Neuronal stem cell (in vitro differentiated cells): ENCODE results near the gene KCNJ12.
A peak's percentile ranks its signal among the peaks of the same experiment; 100 is the strongest.
"Not testable (repeated sequence)": the region's sequence is repeated elsewhere in the genome, so short reads cannot be mapped to it uniquely, and the experiment has no call there.

Experiments used
- DNase-seq: peaks from one replicate; pipeline ENCODE4 v3.0.0-alpha.2; 2013; ENCODE audit warnings: low spot score
- H2AFZ ChIP-seq: one replicate; pipeline ENCODE4 v1.6.1; 2013; ENCODE audit warnings: mild to moderate bottlenecking, low read length, inconsistent platforms
- H2AK5ac ChIP-seq: 2 replicates; pipeline ENCODE4 v1.6.1; 2013; ENCODE audit warnings: low read depth, mild to moderate bottlenecking, inconsistent platforms, low read length, moderate library complexity, mixed read lengths
- H2BK120ac ChIP-seq: 2 replicates; pipeline ENCODE4 v1.6.1; 2013; ENCODE audit warnings: low read depth, mild to moderate bottlenecking, inconsistent platforms, low read length, moderate library complexity, mixed read lengths
- H2BK12ac ChIP-seq: one replicate; pipeline ENCODE4 v1.6.1; 2013; ENCODE audit warnings: low read length, inconsistent platforms
- H2BK15ac ChIP-seq: 2 replicates; pipeline ENCODE4 v1.6.1; 2013; ENCODE audit warnings: mild to moderate bottlenecking, low read length, inconsistent platforms, mixed read lengths
- H2BK5ac ChIP-seq: one replicate; pipeline ENCODE4 v1.6.1; 2013; ENCODE audit warnings: inconsistent platforms, mild to moderate bottlenecking, low read length, moderate library complexity
- H3K14ac ChIP-seq: one replicate; pipeline ENCODE4 v1.6.1; 2013; ENCODE audit warnings: low read length, inconsistent platforms
- H3K18ac ChIP-seq: 2 replicates; pipeline ENCODE4 v1.6.1; 2013; ENCODE audit warnings: low read length, inconsistent platforms
- H3K23ac ChIP-seq: 2 replicates; pipeline ENCODE4 v1.6.1; 2013; ENCODE audit warnings: low read depth, mild to moderate bottlenecking, mixed read lengths, low read length, inconsistent platforms; ENCODE audit not compliant: poor library complexity
- H3K27ac ChIP-seq: replicated peaks from 3 replicates; pipeline ENCODE4 v1.5.1; 2013; ENCODE audit warnings: low read length, inconsistent platforms
- H3K27me3 ChIP-seq, 3 experiments: 2 replicates each; pipeline ENCODE4 v1.6.1; 2013; ENCODE audit warnings: low read length in 3 of 3, mild to moderate bottlenecking in 2 of 3, inconsistent platforms in 1 of 3, low read depth in 1 of 3, mixed read lengths in 1 of 3, moderate library complexity in 1 of 3; ENCODE audit not compliant: control insufficient read depth in 3 of 3, insufficient read depth in 3 of 3
- H3K36me3 ChIP-seq, 2 donors: replicated peaks in 1 of 2; 2 replicates each; pipeline ENCODE4 v1.6.1; 2013; ENCODE audit warnings: low read length in 2 of 2; ENCODE audit not compliant: control insufficient read depth in 2 of 2, insufficient read depth in 2 of 2
- H3K4ac ChIP-seq: 2 replicates; pipeline ENCODE4 v1.6.1; 2013; ENCODE audit warnings: inconsistent platforms, mild to moderate bottlenecking, low read length, moderate library complexity
- H3K4me1 ChIP-seq, 2 donors: 1 replicate in 1 of 2; 2 replicates in 1 of 2; pipeline ENCODE4 v1.6.1; 2013; ENCODE audit warnings: low read length in 2 of 2, low read depth in 1 of 2; ENCODE audit not compliant: control insufficient read depth in 2 of 2, insufficient read depth in 1 of 2
- H3K4me2 ChIP-seq: one replicate; pipeline ENCODE4 v1.6.1; 2013; ENCODE audit warnings: mild to moderate bottlenecking, low read length, inconsistent platforms; ENCODE audit not compliant: insufficient read depth, poor library complexity, severe bottlenecking
- H3K4me3 ChIP-seq, 2 donors: 2 replicates each; pipeline ENCODE4 v1.5.1; 2013; ENCODE audit warnings: low read length in 2 of 2, mild to moderate bottlenecking in 2 of 2, inconsistent platforms in 1 of 2, moderate library complexity in 1 of 2
- H3K79me1 ChIP-seq: one replicate; pipeline ENCODE4 v1.6.1; 2013; ENCODE audit warnings: low read depth, mild to moderate bottlenecking, inconsistent platforms, low read length, moderate library complexity
- H3K9ac ChIP-seq: one replicate; pipeline ENCODE4 v1.6.1; 2013; ENCODE audit warnings: mild to moderate bottlenecking, low read depth, low read length, inconsistent platforms; ENCODE audit not compliant: poor library complexity
- H3K9me3 ChIP-seq, 2 donors: replicated peaks in 1 of 2; 2 replicates each; pipeline versions ENCODE3 to v1.6.1; 2013; ENCODE audit warnings: low read length in 2 of 2, mild to moderate bottlenecking in 2 of 2, inconsistent platforms in 1 of 2, low read depth in 1 of 2, mixed read lengths in 1 of 2, moderate library complexity in 1 of 2; ENCODE audit not compliant: control insufficient read depth in 2 of 2, insufficient read depth in 1 of 2
- H4K8ac ChIP-seq: one replicate; pipeline ENCODE4 v1.6.1; 2013; ENCODE audit warnings: low read depth, mild to moderate bottlenecking, inconsistent platforms, low read length, moderate library complexity
- H4K91ac ChIP-seq: one replicate; pipeline ENCODE4 v1.6.1; 2013; ENCODE audit warnings: low read length, low read depth, mild to moderate bottlenecking, inconsistent platforms; ENCODE audit not compliant: poor library complexity
- WGBS, 2 donors: extraction: QIAGEN DNeasy Blood & Tissue Kit; methylation state at CpG; one replicate each; pipeline ENCODE4 v1.1.7; 2013; ENCODE audit warnings: missing lambda C conversion rate in 2 of 2, mixed read lengths in 1 of 2; ENCODE audit not compliant: insufficient read length in 2 of 2, insufficient replicate concordance in 1 of 2; ENCODE audit errors: extremely low coverage in 2 of 2; 5-methylcytosine and 5-hydroxymethylcytosine counted together

Gene KCNJ12

DNA sequence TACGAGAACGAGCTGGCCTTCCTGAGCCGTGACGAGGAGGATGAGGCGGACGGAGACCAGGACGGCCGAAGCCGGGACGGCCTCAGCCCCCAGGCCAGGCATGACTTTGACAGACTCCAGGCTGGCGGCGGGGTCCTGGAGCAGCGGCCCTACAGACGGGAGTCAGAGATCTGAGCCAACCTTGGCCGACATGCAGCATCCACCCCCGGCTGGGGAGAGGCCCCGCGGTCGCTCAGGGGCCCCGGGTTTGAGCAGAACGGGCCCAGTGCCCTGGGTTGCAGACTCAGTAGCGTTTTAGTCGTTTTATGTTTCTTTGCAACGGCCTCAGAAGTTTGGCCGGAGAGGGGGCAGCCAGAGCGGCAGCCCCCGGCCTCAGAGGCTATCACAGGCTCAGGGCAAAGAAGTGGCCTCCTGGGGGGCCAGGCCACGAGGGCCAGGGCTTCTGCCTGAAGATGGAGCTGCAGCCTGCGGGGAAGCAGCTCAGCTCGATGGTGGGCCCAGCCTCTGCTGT, 40.4 kb downstream of the KCNJ12 start:
- not testable (repeated sequence) for H3K9me3 ChIP-seq, H3K4me1 ChIP-seq, H2AK5ac ChIP-seq, H3K18ac ChIP-seq, H3K27me3 ChIP-seq, H3K9ac ChIP-seq, H4K91ac ChIP-seq, H3K79me1 ChIP-seq, H3K23ac ChIP-seq, H3K4me3 ChIP-seq, H2BK12ac ChIP-seq, H2AFZ ChIP-seq, H2BK15ac ChIP-seq, H3K4me2 ChIP-seq, H2BK120ac ChIP-seq, H2BK5ac ChIP-seq, H4K8ac ChIP-seq, H3K27ac ChIP-seq, H3K4ac ChIP-seq, H3K14ac ChIP-seq, H3K36me3 ChIP-seq, DNase-seq
- no CpG with 5 or more reads among the region's 30 CpGs for WGBS, 2 donors

DNA sequence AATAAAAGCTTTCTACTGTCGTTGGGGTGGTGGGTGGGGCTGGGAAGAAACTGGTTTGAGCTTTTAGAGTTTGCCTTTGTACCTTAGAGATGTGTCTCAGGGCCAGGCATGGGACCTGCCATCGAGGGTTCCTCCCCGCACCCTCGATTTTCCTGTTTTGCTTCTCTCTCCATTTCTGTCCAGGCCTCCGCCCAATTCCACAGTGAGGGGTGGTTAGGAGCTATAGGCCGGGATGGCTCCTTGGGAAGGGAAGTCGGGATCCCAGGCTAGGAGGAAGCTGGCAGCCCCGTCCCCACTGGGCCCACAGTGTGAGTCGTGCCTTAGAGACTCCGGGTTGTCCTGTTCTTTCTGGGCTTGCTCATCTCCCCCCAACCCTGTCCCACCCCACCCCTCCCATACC, 41.2 kb downstream of the KCNJ12 start:
- not testable (repeated sequence) for H3K27me3 ChIP-seq, DNase-seq, H3K23ac ChIP-seq, H3K79me1 ChIP-seq, H3K18ac ChIP-seq, H2BK120ac ChIP-seq, H3K4ac ChIP-seq, H2AK5ac ChIP-seq, H3K14ac ChIP-seq, H3K9me3 ChIP-seq, H2BK15ac ChIP-seq, H3K9ac ChIP-seq, H3K4me3 ChIP-seq, H2BK5ac ChIP-seq, H3K36me3 ChIP-seq, H4K91ac ChIP-seq, H3K4me1 ChIP-seq, H3K27ac ChIP-seq, H3K4me2 ChIP-seq, H2AFZ ChIP-seq, H4K8ac ChIP-seq, H2BK12ac ChIP-seq
- WGBS, 2 donors = no CpG with 5 or more reads among the region's 10 CpGs

DNA sequence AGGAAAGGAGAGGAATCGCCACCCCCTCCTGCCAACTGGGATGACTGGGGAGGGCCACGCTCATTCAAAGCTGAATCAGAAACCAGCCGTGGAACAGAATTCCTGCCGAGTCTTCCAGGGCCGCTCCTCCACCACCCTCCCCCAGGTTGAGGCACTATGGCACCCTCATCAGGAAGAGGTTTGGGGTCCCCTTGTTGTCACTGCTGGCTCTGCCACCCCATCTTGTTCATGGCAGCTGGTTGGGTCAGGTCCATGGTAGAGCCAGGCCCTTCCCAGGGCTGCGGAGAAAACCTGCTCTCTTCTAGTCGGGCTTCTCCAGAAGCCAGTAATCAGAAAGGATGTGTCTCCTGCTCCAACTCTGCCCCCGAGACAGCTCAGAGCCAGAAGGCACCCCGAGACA, 41.8 kb downstream of the KCNJ12 start:
- no peak overlapping the region for H2AFZ ChIP-seq
- no CpG with 5 or more reads among the region's 9 CpGs for WGBS, 2 donors

DNA sequence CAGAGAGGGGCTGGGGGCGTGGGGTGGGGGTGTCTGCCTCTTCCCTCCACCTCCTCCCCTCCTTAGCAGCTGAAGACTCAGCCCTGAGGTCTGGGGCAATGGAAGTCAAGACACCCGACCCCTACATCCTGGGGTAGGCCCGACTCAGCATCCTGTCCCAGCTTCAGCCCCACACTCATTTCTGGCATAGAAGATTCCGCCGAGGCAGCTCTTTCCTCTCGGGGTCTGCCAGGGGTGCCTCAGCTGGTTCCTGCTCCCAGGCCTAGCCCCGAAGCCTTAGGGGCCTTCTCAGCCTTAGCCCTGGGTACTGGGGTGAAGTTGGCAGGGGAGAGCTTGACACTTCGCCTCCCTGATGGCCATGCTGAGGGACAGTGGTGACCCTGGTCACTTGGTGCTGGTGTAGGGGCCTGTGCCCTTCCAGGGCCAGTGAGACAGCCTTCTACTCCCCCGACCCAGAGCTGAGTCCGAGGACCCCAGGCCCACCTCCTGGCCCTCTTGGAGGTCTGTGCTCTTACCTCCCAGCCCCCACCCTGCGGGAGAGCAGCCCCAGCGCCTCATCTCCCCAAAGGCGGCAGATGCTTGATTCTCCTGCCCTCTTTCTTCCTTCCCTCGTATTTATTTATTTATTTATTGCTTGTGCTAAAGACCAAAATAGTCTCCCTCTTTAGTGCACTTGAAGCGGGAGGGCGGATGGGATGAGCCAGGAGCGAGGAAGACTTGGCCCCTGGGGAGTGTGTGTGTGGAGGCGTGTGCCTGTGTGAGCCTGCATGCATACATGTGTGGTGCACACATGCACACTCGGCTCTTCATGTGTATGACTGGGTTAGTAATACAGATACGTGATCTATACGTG, 42.5 kb downstream of the KCNJ12 start:
- peak overlapping the region; percentile 75 for H2AK5ac ChIP-seq
- no CpG with 5 or more reads among the region's 21 CpGs for WGBS, 2 donors
- H3K4me2 ChIP-seq = no peak overlapping the region
- H3K4ac ChIP-seq = no peak overlapping the region
- H2AFZ ChIP-seq = no peak overlapping the region
- peak overlapping the region; percentile 76 for H3K18ac ChIP-seq
- H3K9me3 ChIP-seq = no peaks in the 10 kb centered on the region
- no peak overlapping the region for H3K27ac ChIP-seq
- H3K23ac ChIP-seq = peak overlapping the region; percentile 31
- no peaks in the 10 kb centered on the region for H3K79me1 ChIP-seq
- H3K9ac ChIP-seq = peak overlapping the region; percentile 30
- H2BK12ac ChIP-seq = no peak overlapping the region
- H2BK120ac ChIP-seq = no peak overlapping the region
- no peaks in the 10 kb centered on the region for H3K27me3 ChIP-seq
- no peak overlapping the region for H4K8ac ChIP-seq
- no peaks in the 10 kb centered on the region for H3K36me3 ChIP-seq
- no peak overlapping the region for H3K4me3 ChIP-seq
- no peak overlapping the region for H2BK5ac ChIP-seq
- no peak overlapping the region for H4K91ac ChIP-seq
- H3K4me1 ChIP-seq = no peaks in the 10 kb centered on the region
- no peak for DNase-seq
- no peak overlapping the region for H3K14ac ChIP-seq
- H2BK15ac ChIP-seq = no peak overlapping the region

More for the DNA sequence above, 41.8 kb downstream of the KCNJ12 start:
- Histone ChIP-seq H3K18ac (no peak overlapping the region), H3K27me3 (no peaks in the 10 kb centered on the region), H3K14ac (peak overlapping the region; percentile 82), H3K9me3 (no peaks in the 10 kb centered on the region), H3K79me1 (no peaks in the 10 kb centered on the region), H4K91ac (no peak overlapping the region), H3K4me1 (no peaks in the 10 kb centered on the region), H3K4me3 (no peak overlapping the region), H2BK12ac (no peak overlapping the region), H3K27ac (no peak overlapping the region), H2BK120ac (no peak overlapping the region), H3K4me2 (no peak overlapping the region), H2BK5ac (no peak overlapping the region), H2BK15ac (no peak overlapping the region), H4K8ac (no peak overlapping the region), H3K23ac (no peak overlapping the region), H3K9ac (no peak overlapping the region), H2AK5ac (no peak overlapping the region), H3K4ac (no peak overlapping the region), H3K36me3 (no peaks in the 10 kb centered on the region)
- DNase-seq = no peak
